Upper lobe of left lung (tissue), 6 donors: ENCODE data around the gene NOX5. TPM values are rescaled to one million over a fixed set of nuclear protein-coding genes. Genes with fewer than 3 reads are reported as not detected.

Experiments used
- ATAC-seq, 2 donors: fragments of 200-7000 bp; cut with Tn5 transposase; one replicate each; pipeline ENCODE4 v1.9.1; 2022; ENCODE audit warnings: mild to moderate bottlenecking in 2 of 2, moderate library complexity in 2 of 2; ENCODE audit not compliant: low FRiP score in 2 of 2
- DNase-seq, 2 donors: peaks; one replicate each; pipeline ENCODE4 v3.0.0-alpha.2; 2019 to 2020
- H3K27ac ChIP-seq, 4 donors: fragments of 200-600 bp; sonication (generic); one replicate each; pipeline ENCODE4 v1.5.1; 2016 to 2019
- H3K27me3 ChIP-seq, 4 donors: fragments of 200-600 bp; sonication (generic); one replicate each; pipeline ENCODE4 v1.5.1; 2017 to 2019
- H3K36me3 ChIP-seq, 4 donors: fragments of 200-600 bp; sonication (generic); one replicate each; pipeline ENCODE4 v1.5.1; 2016 to 2019
- H3K4me1 ChIP-seq, 4 donors: fragments of 200-600 bp; sonication (generic); one replicate each; pipeline ENCODE4 v1.5.1; 2018 to 2019
- H3K4me3 ChIP-seq, 4 donors: fragments of 200-600 bp; sonication (generic); one replicate each; pipeline ENCODE4 v1.5.1; 2017 to 2019; ENCODE audit warnings: mild to moderate bottlenecking in 2 of 4, moderate library complexity in 1 of 4
- H3K9me3 ChIP-seq, 4 donors: fragments of 200-600 bp; sonication (generic); one replicate each; pipeline ENCODE4 v1.5.1; 2018 to 2019
- CTCF ChIP-seq, 6 experiments: fragments of 450-650 bp in 4 of 6; fragments of 200-600 bp in 2 of 6; sonication (generic) in 2 of 6; IDR thresholded peaks; one replicate each; pipeline ENCODE4 v1.5.1; 2016 to 2019; ENCODE audit warnings: antibody characterized with exemption in 6 of 6
- EP300 ChIP-seq, 4 donors: sonication (generic); formaldehyde crosslinking; IDR thresholded peaks; one replicate each; pipeline ENCODE4 v1.5.1; 2017; ENCODE audit warnings: antibody characterized with exemption in 4 of 4, control low read depth in 2 of 4
- POLR2A ChIP-seq, 4 donors: fragments of 450-650 bp; IDR thresholded peaks; one replicate each; pipeline ENCODE4 v1.5.1; 2016 to 2017; ENCODE audit warnings: antibody characterized with exemption in 4 of 4, mild to moderate bottlenecking in 2 of 4
- POLR2AphosphoS5 ChIP-seq, 2 donors: sonication (generic); formaldehyde crosslinking; IDR thresholded peaks; one replicate each; pipeline ENCODE4 v1.5.1; 2017; ENCODE audit warnings: antibody characterized with exemption in 2 of 2
- WGBS, 2 donors: methylation state at CpG; one replicate each; pipeline ENCODE4 v1.1.5; 2017 to 2018; 5-methylcytosine and 5-hydroxymethylcytosine counted together
- total RNA-seq, 6 donors: library from RNA; depleted of rRNA in 4 of 6; stranded (reverse); fragments of >200 nt in 4 of 6; gene quantifications; one replicate each; pipeline versions ENCODE4 v1.1.0 to v1.2.1, GENCODE V29; 2016 to 2021
- donor health status: DM: no; HTN: no; CAD: no; lungs with moderate emphysema.
- donor health status: DM: no; HTN: yes; CAD: no; lungs with severe emphysema.

NOX5 gene
- total RNA-seq, 6 donors from 2014 or later = 0.20 to 5.7 (median 1.4) TPM; not detected in 2

- Histone ChIP-seq H3K4me1 (peaks cover 0 to 11% (median 2%) of the 10 kb centered on the region in 4 donors), H3K9me3 (peaks cover 0 to 21% (median 15%) of the 10 kb centered on the region in 4 donors), H3K27ac (no peak overlapping the region), H3K36me3 (no peaks in the 10 kb centered on the region), H3K27me3 (no peaks in the 10 kb centered on the region), H3K4me3 (no peak overlapping the region)
- no peak for TF ChIP-seq POLR2A (IDR thresholded peaks at IDR 0.05)
- no peak for TF ChIP-seq EP300 (IDR thresholded peaks at IDR 0.05)
- TF ChIP-seq POLR2AphosphoS5 (IDR thresholded peaks at IDR 0.05) = no peak
- no peak for TF ChIP-seq CTCF (IDR thresholded peaks at IDR 0.05)
- no peak for DNase-seq
- 81 to 91% methylated on average over 3 of the region's 3 CpGs for WGBS, 2 donors
- ATAC-seq = no peak
Observed at GRCh38 chr15:69011641-69012040, 2.9 kb upstream of the NOX5 start.

GRCh38 chr15:69012761-69013364 is 1.6 kb upstream of the NOX5 start:
- H3K27ac ChIP-seq = no peak overlapping the region
- no peak for ATAC-seq
- H3K27me3 ChIP-seq = no peaks in the 10 kb centered on the region
- no peak for DNase-seq
- H3K4me1 ChIP-seq = peaks cover 0 to 11% (median 2%) of the 10 kb centered on the region in 4 donors
- H3K36me3 ChIP-seq = no peaks in the 10 kb centered on the region
- TF ChIP-seq POLR2A (IDR thresholded peaks at IDR 0.05) (no peak), CTCF (IDR thresholded peaks at IDR 0.05) (no peak), EP300 (IDR thresholded peaks at IDR 0.05) (no peak), POLR2AphosphoS5 (IDR thresholded peaks at IDR 0.05) (no peak)
- peaks cover 0 to 13% (median 7%) of the 10 kb centered on the region in 4 donors for H3K9me3 ChIP-seq
- WGBS, 2 donors = 87 to 93% methylated on average over 5 of the region's 5 CpGs
- no peak overlapping the region for H3K4me3 ChIP-seq

GRCh38 chr15:69013726-69014406 is 629 bp upstream of the NOX5 start:
- Histone ChIP-seq H3K36me3 (no peaks in the 10 kb centered on the region), H3K4me1 (peaks cover 0 to 11% (median 2%) of the 10 kb centered on the region in 4 donors), H3K4me3 (no peak overlapping the region), H3K9me3 (peaks cover 0 to 3% (median 1%) of the 10 kb centered on the region in 4 donors), H3K27me3 (no peaks in the 10 kb centered on the region), H3K27ac (no peak overlapping the region)
- DNase-seq = no peak
- WGBS, 2 donors = 84 to 87% methylated on average over 4 of the region's 4 CpGs
- no peak for ATAC-seq
- TF ChIP-seq POLR2A (IDR thresholded peaks at IDR 0.05) (no peak), CTCF (IDR thresholded peaks at IDR 0.05) (no peak), EP300 (IDR thresholded peaks at IDR 0.05) (no peak), POLR2AphosphoS5 (IDR thresholded peaks at IDR 0.05) (no peak)

- Histone ChIP-seq H3K4me1 (no peaks in the 10 kb centered on the region), H3K27me3 (no peaks in the 10 kb centered on the region), H3K4me3 (no peak overlapping the region), H3K9me3 (no peaks in the 10 kb centered on the region), H3K27ac (no peak overlapping the region), H3K36me3 (no peaks in the 10 kb centered on the region)
- no peak for DNase-seq
- no peak for ATAC-seq
- TF ChIP-seq POLR2AphosphoS5 (IDR thresholded peaks at IDR 0.05) = no peak
- no peak for TF ChIP-seq POLR2A (IDR thresholded peaks at IDR 0.05)
- no peak for TF ChIP-seq CTCF (IDR thresholded peaks at IDR 0.05)
- TF ChIP-seq EP300 (IDR thresholded peaks at IDR 0.05) = no peak
- WGBS, 2 donors = 81 to 84% methylated on average over 7 of the region's 7 CpGs
Observed at GRCh38 chr15:69015591-69015990, 1.1 kb downstream of the NOX5 start.
